Measurements from ENCODE around the gene YJEFN3. TPM values are rescaled to one million over a fixed set of nuclear protein-coding genes. Genes with fewer than 3 reads are reported as not detected.

The YJEFN3 gene, protein sequence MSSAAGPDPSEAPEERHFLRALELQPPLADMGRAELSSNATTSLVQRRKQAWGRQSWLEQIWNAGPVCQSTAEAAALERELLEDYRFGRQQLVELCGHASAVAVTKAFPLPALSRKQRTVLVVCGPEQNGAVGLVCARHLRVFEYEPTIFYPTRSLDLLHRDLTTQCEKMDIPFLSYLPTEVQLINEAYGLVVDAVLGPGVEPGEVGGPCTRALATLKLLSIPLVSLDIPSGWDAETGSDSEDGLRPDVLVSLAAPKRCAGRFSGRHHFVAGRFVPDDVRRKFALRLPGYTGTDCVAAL
- 1.00 and 1.2 TPM in 2 replicates for total RNA-seq

DNA sequence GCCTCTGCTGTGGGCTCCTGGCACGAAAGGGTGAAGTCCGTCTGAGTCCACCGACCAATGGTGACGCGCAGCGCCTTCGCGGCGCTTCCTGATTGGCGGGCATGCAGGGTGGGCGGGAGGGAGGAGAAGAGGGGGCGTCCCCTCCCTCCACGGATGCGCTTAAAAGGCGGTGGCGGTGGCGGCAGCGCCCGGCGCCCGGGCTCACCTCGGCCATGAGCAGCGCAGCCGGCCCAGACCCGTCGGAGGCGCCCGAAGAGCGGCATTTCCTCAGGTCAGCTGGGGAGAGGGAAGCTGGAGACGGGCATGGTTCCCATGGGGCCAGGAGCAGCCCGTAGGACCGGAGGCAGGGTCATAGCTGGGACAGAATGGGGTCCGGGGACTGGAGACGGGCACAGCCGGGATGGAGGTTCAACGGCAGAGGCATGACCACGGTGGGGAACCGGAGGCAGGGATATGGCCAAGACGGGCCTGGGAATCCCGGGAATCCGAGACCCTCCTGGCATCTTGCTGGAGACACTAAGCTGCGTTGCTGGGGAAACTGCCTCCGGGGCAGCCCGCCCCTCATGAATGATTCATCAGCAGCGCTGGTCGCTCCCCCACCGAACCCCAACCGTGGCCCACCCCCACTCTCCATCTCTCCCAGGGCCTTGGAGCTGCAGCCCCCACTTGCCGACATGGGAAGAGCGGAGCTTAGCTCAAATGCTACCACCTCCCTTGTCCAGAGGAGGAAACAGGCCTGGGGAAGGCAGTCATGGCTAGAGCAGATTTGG, at the start of gene YJEFN3:
Gene YJEFN3, plus strand, starts transcription at position 191 of the 770 bp plus-strand sequence. Its CDS starts 22 bp downstream, at position 213.

DNA sequence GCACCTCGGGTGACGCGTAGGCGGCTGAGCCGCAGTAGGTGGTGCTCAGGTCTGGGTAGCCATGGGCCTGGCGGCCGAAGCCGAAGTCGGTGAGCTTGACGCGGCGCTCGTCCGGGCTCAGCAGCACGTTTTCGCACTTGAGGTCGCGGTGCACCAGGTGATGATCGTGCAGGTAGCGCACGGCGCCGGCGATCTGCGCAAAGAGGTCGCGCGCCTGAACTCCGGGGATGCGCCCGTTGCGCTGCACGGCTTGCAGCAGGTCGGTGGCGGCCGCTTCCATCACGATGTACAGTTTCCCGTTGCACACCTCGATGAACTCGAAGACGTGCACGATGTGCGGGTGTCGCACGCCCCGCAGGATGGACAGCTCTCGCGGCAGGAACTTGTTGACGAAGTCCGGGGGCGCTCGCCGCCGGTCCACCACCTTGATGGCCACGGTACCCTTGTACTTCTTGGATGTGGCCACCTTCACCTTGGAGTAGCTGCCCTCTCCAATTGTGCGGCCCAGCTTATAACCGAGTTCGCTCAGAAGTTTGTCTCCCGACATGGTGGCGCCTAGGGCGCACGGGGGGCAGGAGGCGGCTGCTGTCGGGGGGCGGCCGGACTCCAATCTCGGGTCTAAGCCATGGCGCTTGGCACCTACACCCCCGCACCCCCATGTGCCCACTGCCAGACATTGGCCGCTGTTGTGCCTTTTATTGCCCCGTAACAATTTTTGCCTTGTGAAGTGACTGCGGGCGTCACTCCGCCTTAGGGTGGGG, 13.7 kb upstream of the YJEFN3 start, which contains the start of gene TSSK6:
Gene TSSK6, minus strand, starts transcription at position 668 of the 761 bp plus-strand sequence. Its CDS starts 121 bp downstream, at position 547.

DNA sequence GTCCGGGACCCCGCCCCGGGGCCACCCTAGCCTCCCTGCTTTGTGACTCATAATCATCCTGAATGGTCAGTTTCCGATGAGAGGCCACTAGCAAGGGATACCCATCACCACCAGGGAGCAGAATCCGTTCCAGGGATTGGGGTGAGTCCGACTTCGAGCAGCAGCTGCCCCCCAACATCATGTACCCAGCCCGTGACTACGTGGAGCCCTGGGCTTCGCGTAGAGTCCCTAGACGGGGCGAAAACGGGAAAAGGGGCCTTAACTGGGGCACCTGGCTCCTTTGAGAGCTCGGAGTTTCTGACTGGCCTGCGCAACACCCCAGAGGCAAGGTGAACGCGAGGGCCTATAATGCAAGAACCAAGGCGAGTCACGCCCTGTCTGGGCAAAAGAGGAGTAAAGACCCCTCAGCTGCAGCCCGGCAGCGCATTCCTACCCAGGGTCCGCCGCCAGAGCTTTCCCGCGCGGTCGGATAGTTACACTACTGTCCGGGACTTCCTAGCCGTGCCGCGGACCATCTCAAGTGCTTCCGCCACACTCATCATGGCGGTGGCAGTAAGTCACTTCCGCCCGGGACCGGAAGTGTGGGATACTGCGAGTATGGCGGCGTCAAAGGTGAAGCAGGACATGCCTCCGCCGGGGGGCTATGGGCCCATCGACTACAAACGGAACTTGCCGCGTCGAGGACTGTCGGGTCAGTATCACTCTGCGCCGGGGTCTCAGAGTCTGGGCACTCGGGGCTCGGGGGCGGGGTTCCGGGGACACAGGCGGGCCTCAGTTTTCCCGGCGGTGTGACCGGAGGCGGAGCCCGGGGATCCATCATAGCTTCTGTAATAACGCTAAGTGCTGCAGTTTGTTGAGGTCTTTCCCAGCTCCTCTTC, 12.8 kb upstream of the YJEFN3 start, which contains the start of gene NDUFA13:
Gene NDUFA13, plus strand, starts transcription at position 584 of the 878 bp plus-strand sequence. Its CDS starts 14 bp downstream, at position 598.

DNA sequence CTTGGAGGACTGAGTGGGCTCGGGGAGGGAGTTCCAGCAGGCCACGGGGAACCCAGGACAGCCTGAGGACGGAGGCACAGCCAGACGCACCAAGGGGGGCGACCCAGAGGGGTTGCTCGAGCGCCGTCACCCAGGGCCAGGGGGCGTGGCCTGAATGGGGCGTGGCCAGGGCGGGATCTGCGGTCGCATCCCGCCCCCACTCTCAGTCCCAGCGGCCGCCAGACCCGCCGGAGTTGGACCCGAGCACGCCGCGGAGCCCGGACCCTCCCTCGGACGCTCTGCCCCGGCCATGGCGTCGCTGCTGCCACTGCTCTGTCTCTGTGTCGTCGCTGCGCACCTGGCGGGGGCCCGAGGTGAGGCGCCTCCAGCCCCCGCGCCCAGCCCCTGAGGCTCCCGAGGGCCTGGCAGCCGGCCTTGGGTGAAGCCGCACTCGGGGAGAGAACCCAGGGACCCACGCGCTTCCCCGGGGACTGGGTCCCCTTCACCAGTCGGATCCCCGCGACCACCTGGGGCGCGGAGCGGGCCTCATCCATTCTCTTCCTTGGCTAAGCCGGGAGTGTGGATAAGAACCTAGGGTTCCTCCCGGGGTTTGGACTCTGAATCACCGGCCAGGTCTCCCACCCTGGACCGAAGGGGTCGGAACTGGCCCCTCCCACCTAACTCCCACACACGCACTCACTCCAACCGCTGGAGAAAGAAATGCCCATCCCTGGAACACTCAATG, 9.5 kb downstream of the YJEFN3 start, which contains the start of gene CILP2:
Gene CILP2, plus strand, starts transcription at position 205 of the 724 bp plus-strand sequence. Its CDS starts 85 bp downstream, at position 290.

Other genes starting within 250 kb of the YJEFN3 start
- gene SUGP1, start 208.4 kb upstream of the YJEFN3 start, total RNA-seq = 22.2 and 25.5 TPM in 2 replicates
- gene MAU2, start 208.1 kb upstream of the YJEFN3 start, total RNA-seq = 28.4 and 31.1 TPM in 2 replicates
- gene GATAD2A, start 123.2 kb upstream of the YJEFN3 start, total RNA-seq = 50.5 and 76.6 TPM in 2 replicates
- 2.0 and 3.5 TPM in 2 replicates for gene TSSK6, start 13.4 kb upstream of the YJEFN3 start, total RNA-seq
- 110 and 181 TPM in 2 replicates for gene NDUFA13, start 12.7 kb upstream of the YJEFN3 start, total RNA-seq
- 0.11 and 0.62 TPM in 2 replicates for gene CILP2, start 9.4 kb downstream of the YJEFN3 start, total RNA-seq
- 1.9 and 2.8 TPM in 2 replicates for gene PBX4, start 89.8 kb downstream of the YJEFN3 start, total RNA-seq
- gene LPAR2, start 99.3 kb downstream of the YJEFN3 start, total RNA-seq = 0.66 and 0.87 TPM in 2 replicates
- gene GMIP, start 114.7 kb downstream of the YJEFN3 start, total RNA-seq = 3.1 and 5.7 TPM in 2 replicates
- 110 and 138 TPM in 2 replicates for gene ATP13A1, start 134.8 kb downstream of the YJEFN3 start, total RNA-seq
- gene ZNF101, start 139.9 kb downstream of the YJEFN3 start, total RNA-seq = 5.5 and 8.0 TPM in 2 replicates
- 5.2 and 8.4 TPM in 2 replicates for gene ZNF14, start 204.2 kb downstream of the YJEFN3 start, total RNA-seq

Measured in uterine smooth muscle cell (primary cell).